Stimulated activated CD8-positive, alpha-beta memory T cell treated with anti-CD3 and anti-CD28 coated beads, Interleukin-2, amount 100 ng/mL, for 48 hours (primary cell): ENCODE measurements around the gene PPP4R2.
"Not testable (repeated sequence)": the region's sequence is repeated elsewhere in the genome, so short reads cannot be mapped to it uniquely, and the experiment has no call there.

Experiments
- DNase-seq, 2 donors: peaks; one replicate each; pipeline ENCODE4 v3.0.0-alpha.2; 2020; ENCODE audit warnings: low read depth in 2 of 2

The PPP4R2 gene

DNA sequence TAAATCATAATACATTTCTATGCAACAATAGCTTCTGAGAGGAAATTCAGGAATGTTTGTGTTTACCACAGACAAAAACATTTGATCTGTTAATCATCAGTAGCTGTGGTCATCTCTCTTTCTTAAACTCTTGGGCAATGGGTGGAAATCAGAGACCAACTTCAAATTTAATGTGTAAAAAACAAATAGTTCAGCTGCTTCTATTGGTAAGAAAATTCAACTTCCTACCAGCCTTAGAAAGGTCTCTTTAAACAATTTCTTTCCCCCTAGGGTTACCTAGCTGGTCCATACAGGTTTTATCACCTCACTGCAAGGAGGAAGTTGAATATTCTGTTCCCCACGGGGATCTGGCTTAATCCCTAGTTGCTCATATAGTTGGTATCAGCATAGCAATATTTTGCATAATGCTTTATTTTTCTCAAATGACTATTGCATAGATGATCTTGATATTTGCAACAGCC is 20.3 kb upstream of the PPP4R2 start:
- DNase-seq, result no peak

DNA sequence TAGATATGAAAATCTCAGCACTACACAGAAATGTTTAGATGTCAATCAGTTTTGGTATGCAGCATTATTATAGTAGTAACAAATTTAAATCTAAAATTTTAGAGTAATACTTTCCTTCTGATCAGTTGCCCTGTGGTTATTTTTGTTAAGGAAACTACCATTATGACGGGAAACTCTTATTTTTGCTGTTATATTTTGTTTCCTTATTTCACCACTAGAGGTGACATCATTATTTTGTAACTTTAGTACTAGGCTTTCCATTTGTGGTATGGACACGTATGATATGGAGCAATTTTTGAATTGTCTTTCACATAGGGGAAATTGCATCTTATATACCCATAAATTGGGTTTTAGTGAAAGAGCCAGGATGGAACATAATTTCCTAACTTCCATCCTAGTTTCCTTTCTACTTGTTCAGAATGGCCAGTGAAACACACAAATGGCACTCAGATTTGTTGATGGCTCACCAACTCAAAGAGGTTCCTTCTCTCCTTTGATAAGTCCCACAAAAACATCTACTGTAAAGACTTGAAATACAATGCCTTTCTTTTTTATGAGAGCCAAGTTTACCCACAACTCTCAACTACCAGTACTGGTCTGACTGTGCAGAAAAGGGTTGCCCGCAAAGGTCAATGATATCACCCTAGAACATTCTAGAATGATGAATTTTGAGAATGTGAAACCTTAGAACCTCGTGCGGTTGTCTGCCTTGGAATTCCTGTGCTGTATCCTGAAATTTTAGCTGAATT is 19.4 kb upstream of the PPP4R2 start:
- no peak for DNase-seq

DNA sequence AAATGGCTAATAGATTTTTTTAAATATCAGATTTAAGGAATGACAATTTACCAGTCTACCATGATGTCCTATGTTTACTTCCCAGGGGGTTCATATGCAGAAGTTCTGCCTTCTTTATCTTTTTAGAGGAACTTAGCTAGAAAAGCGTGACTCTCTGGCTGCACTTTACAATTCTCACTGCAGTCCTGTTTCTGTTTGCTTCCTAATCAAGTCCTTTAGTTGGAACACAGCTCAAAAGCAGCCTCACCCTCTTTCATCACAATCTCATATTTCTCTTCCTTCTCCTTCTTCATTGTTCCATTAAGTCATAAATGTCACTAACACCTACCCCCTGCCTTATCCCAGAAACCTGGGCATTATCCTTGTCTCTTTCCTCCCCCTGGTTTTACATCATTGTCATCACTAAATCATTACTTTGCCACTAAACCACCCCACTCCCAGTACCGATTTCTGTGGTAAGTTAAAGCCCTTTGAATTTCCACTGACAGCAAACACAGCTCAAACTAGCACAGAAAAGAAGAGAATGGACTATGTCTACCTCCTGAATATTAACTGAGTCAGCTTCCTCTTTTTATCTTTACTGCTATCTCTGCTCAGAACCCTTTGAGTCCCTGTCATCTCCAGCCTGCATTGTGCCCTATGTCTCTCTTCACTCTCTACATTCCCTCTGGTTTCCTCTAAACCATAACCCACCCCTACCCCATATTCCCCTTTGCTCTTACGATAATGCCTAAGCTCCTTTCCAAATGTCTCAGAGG is 13.8 kb upstream of the PPP4R2 start:
- DNase-seq, result no peak

DNA sequence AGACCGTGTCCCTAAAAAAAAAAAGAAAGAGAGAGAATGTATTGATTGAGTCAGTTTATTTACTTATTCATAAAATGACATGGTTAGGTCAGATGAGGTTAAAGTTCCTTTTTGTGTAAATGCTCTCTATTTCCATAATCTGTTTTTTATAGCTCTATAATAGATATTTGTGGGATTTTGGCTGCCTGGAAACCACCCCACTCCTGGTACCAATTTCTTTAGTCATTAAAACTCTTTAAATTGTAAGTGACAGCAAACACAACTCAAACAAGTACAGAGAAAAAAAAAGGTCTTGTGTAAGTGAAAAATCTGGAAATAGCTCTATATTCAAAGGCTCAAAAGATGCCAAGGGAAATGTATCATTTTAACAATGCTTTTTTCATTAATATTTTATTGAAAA is 11.0 kb upstream of the PPP4R2 start:
- no peak for DNase-seq

DNA sequence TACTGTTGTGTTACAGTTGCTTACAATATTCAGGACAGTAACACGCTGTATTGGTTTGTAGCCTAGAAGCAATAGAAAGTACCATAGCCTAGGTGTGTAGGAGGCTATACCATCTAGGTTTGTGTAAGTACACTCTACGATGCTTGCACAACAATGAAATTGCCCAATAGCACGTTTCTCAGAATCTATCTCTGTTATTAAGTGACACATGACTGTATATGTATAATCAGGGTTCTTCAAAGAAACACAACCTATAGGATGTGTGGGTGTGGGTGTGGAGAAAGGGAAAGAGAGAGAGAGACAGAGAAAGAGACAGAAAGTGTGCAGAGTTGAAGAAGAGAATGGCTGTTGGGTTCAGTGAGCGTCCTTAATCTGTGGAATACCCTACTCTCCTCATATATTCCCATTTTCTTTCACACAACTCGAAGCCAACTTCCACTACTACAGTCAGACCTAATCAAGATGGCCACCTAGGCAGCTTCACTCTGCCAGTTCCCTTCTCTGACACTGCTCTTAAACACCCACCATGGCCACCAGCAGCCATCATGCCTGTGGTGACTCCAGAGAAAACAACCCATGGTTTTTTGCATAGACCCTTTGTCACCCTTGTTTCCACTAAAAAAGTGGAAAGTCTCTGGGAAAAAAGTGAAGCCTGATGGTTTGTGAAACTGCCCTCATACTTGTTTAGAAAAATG is 5.8 kb upstream of the PPP4R2 start:
- DNase-seq, result no peak

DNA sequence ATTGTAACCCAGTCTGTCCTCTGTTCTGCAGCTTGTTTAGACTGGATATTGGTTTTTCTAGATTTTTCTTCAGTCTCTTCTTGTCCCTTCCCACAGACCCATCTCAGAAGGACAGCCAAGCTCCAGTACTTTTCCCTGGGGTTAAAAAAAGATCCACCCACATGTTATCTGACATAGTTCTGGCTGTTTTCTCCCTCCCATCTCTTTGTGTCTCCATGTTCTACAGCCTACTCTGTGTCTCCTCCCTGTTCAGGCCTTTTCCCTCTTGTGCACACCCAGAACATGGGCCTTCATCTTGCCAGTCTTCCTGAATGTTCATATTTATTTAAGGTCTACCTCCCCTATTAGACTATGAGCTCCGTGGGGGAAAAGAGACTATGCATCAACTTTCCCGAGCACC is 5.1 kb upstream of the PPP4R2 start:
- DNase-seq, result no peak

DNA sequence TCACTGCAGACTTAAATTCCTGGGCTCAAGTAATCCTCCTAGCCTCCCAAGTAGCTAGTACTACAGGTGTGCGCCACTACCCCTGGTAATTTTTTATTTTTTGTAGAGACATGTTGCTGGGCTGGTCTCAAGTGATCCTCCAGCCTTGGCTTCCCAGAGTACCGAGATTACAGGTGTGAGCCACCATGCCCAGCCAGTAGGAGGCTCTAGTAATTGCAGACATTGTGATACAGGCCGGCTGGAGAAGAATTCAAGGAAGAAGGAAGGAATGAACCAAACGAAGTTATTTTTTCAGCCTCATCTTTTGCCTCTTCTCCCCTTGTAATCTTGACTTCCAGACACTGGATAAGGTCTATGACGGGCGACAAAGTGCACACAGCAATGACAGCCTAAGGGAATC is 3.2 kb upstream of the PPP4R2 start:
- no peak for DNase-seq

DNA sequence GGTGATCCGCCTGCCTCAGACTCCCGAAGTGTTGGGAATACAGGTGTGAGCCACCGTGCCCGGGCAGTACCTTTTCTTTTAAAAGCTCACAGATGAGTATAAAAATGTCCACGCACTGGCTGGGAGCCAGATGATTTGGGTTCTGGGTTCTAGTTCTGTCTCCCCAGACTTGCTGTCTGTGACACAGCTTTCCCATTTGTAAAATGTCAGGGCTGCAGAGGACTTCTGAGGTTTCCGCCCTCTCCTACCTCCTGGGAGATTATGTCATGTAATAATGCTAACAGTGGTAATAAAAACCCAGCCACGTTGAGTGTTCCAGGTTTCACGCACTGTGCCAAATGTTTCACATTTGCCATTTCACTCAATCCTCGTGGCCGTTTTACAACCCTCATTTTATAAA is 1.3 kb upstream of the PPP4R2 start:
- no peak for DNase-seq

DNA sequence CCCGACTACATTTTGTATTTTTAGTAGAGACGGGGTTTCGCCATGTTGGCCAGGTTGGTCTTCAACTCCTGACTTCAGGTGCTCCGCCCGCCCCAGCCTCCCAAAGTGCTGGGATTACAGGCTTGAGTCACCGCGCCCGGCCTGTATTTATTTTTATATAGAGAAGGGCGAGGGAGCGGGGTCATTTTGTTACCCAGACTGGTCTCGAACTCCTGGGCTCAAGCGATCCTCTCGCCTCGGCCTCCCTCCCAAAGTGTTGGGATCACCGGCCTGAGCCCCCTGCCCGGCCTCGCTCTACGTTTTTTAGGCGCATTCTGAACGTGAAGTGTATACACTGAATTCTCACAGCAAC is 514 bp upstream of the PPP4R2 start:
- DNase-seq, result no peak

DNA sequence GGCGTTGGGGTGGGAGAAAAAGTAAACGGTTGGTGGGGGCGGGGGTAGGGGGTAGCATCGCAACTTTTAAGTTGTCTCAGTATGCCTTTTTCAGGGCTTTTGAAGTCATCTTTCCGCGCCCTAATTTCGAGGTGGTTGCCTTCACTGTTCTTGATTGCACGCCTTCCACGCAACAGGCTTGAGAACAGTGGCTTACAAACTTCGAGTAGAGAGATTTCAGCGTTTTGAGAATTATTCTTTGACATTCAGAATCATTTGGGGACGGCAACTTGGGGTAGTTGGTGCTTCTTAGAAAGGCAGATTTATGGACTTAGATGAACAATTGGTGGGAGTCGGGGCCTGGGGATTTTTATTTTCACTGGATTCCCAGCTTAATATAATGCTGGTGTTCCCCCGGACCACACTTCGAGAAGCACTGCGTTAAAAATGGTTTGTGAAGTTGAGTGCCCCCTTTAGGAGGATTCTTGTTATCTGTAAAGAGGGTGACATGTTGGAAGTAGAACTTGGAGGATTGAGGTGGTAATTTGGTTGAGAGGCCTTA is 880 bp downstream of the PPP4R2 start:
- DNase-seq, result no peak

DNA sequence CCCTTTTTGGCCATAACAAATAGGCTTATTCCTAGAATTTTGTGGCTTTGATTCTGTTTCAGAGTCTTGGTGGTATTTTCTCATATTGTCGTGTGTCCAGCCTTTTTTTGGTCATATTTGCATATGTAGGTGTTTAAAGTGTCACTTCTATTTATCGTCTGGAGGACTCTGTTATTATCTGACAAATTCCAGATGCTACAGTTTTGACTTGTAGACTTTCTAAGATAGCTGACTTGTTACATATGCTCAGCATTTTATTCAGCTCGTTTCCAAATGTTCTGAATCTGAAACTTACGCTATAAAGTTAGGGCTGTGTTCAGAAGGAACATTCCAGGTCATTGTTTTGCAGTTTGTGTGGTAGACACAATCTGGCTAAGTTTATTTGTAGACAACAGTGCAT is 1.9 kb downstream of the PPP4R2 start:
- DNase-seq, result no peak

DNA sequence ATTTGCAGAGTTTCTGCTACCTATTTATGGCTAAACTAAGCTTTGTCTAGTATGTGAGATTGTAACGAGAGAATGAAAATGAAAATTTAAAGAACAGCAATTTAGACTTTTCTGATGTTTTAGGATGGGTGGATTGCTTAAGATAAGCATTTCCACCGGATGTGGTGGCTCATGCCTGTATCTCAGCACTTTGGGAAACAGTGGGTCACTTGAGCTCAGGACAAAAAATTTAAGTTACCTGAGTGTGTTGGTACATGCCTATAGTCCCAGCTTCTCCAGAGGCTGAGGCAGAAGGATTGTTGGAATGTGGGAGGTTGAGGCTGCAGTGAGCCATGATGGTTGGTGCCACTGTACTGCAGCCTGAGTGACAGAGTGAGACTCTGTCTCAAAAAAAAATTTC is 3.3 kb downstream of the PPP4R2 start:
- DNase-seq, result no peak

DNA sequence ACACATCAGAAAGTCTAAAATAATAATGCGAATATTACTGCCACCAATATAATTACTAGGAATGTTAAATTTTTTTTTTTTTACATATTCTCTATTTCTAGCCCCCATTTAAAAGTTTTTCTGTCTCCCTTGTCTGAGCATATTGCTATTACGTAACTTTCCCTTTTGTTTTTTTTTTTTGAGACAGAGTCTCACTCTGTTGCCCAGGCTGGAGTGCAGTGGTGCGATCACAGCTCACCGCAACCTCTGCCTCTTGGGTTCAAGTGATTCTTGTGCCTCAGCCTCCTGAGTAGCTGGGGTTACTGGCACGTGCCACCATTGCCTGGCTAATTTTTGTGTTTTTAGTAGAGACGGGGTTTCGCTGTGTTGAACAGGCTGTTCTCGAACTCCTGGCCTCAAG is 6.4 kb downstream of the PPP4R2 start:
- not testable (repeated sequence) for DNase-seq

DNA sequence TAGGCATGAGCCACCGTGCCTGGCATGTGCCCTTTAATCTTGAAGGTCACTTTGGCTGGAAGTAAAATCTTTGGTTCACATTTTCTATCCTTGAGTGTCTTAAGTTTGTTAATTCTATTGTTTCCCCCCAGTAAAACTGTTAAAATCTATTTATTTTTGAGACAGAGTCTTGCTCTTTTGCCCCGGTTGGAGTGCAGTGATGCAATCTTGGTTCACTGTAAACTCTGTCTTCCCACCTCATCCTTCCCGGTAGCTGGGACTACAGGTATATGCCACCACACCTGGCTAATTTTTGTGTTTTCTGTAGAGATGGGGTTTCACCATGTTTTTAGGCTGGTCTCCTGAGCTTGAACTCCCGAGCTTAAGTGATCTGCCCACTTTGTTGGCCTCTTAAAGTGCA is 7.7 kb downstream of the PPP4R2 start:
- DNase-seq, result no peak

DNA sequence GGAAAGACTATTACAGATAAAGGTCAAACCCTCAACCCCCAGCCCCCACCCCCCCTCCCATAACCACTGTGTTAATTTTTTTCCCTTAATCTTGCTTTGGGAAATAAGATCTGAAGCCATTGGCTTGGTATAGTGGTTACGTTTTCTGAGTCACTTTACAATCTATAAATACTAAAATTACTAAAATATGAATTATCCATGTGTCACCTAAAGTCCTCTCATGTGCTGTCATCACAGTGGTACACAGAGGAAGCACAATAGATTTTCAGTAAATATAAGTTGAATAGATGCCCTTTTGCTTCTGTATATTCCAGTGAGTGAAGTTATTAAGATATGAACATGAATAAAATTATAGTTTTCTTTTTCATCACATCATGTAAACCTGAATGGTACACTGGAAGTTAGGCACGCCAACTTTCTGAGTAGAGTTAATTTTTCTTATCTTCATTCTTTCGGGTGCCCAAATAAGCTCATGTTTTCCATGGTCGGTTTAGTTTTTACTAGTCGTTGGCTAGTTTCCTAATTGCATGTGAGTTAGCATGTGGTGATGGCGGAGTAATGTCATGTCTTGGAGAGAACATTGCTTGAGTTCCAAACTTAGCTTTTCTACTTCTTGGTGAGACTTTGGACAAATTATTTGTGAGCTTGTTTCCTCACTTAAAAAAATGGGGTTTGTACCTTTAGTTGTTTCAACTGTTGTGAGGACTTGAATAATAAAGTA is 11.5 kb downstream of the PPP4R2 start:
- no peak for DNase-seq

DNA sequence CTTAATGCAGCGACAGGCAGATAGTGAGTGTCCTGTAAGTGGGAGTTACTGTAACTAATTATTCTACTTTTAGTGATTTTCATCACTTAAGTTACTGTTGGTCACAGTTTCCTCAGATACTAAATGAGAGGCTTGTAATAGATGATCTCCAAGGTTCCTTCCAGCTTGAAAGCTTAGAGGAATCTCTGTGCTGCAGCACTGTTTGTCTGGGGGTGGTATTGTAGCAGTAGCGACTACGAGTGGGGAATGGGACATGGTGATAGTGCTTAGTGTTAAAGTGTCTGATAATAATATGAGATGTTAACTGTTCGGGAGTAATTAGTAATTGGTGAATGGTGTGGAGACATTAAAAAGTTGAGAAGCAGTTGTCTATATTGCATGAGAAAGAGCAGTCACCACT is 12.4 kb downstream of the PPP4R2 start:
- no peak for DNase-seq

DNA sequence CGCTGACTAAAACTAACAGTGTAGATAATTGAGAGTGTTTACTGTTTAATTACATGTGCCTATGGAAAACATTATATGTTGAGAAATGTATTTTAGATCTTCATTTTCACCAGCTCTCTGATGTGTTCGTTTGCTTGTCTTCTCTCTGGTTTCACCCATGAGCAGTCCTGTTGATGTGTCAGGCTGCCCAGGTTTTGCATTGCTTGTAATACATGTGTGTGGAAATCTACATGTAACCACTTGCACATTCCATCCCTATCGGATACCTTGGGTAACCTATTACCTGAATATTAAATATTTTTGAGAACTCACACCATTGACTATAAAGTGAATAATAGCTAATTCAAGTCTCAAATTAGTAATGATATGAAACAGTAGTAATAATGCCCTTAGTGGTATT is 13.1 kb downstream of the PPP4R2 start:
- no peak for DNase-seq

DNA sequence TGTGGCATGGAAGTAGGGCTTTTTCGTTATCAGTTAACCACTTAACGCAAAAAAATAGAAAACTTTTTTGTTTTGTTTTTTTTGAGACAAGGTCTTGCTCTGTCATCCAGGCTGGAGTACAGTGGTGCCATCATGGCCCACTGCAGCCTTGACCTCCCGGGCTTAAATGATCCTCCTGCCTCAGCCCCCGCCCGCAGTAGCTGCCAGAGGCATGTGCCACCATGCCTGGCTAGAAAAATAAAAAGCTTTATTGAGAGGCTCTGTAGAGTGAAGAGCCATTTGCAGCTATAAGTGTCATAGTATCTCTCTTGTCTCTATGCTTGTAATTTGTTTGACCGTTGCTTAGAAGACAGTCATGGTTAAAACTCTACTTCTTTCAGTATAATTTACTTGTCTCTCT is 13.5 kb downstream of the PPP4R2 start:
- no peak for DNase-seq

DNA sequence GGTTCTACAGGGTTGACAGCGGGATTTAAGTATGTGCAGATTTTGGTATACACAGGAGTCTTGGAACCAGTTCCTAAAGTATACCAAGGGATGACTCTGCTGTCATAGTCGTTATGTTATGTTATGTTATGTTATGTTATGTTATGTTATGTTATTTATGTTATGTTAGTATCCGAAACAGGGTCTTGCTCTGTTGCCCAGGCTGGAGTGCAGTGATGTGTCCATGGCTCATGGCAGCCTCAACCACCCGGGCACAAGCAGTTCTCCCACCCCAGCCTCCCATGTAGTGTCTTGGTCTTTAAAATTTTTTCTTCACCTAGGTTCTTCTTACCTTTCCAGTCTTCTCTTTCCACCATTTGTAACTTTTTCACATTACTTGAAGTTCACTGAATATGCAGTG is 21.7 kb downstream of the PPP4R2 start:
- DNase-seq, result no peak

DNA sequence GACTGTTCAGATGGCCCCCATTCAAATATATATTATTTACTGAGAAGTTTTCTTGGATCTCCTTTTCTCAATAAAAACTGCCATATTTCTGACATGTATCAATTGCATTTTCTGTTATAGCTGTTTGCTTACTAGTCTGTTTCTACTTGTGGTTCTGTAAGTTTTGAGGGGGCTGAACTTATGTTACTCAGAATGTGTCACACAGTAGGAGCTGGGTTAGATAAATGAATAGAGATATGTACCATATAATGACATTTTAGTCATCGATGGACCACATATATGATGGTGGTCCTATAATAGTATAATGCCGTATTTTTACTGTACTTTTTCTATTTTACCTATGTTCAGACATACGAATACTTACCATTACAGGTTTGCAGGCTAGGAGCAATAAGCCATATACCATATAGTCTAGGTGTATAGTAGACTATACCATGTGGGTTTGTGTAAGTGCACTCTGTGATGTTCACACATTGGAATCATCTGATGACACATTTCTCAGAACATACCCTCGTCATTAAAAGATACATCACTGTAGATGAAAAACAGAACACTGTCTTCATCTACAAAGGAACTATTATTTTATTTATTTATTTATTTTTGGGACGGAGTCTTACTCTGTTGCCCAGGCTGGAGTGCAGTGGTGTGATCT is 22.3 kb downstream of the PPP4R2 start:
- DNase-seq, result no peak

DNA sequence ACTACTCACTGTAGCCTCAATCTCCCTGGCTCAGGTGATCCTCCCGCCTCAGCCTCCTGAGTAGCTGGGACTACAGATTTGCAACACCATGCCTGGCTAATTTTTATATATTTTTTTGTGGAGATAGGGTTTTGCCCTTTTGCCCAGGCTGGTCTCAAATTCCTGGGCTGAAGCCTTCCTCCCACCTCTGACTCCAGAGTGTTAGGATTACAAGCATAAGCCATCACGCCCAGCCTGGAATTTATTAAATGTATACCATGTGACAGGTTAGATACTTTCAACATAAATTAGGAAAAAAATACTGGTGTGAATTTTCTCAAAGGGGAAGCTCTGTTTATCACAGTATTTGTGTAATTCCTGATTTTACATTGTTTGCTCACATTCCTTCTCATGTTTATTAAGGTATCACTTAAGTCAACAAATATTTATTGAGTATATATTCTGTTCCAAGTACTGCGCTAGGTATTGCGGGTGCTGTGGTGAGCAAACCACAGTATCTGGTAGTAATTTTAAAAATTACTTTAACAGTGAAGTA is 24.8 kb downstream of the PPP4R2 start:
- no peak for DNase-seq
